GM08714 (cell line): ENCODE measurements around the gene HS6ST3.

Experiments used
- H3K4me3 ChIP-seq: fragments of 200-500 bp; sonication (Bioruptor generic); 2 replicates; pipeline ENCODE4 v1.5.1; 2014; ENCODE audit warnings: mild to moderate bottlenecking, low read length, inconsistent platforms
- ZNF274 ChIP-seq: IDR thresholded peaks from 2 replicates; pipeline ENCODE4 v1.6.1; 2012; ENCODE audit warnings: mild to moderate bottlenecking, low read depth, low read length

HS6ST3 gene

GRCh38 chr13:96667294-96668018 is 577.5 kb downstream of the HS6ST3 start:
- TF ChIP-seq ZNF274: no peak
- H3K4me3 ChIP-seq: no peak overlapping the region

GRCh38 chr13:96671073-96671472 is 581.2 kb downstream of the HS6ST3 start:
- H3K4me3 ChIP-seq: no peak overlapping the region
- TF ChIP-seq ZNF274: no peak

- H3K4me3 ChIP-seq: no peak overlapping the region
- TF ChIP-seq ZNF274: no peak
Measured at GRCh38 chr13:96672016-96672415, 582.1 kb downstream of the HS6ST3 start.

GRCh38 chr13:96673825-96674224 is 583.9 kb downstream of the HS6ST3 start:
- no peak for TF ChIP-seq ZNF274

GRCh38 chr13:96677029-96677428 is 587.1 kb downstream of the HS6ST3 start:
- TF ChIP-seq ZNF274: no peak
- H3K4me3 ChIP-seq: no peak overlapping the region

More at GRCh38 chr13:96673825-96674224, 583.9 kb downstream of the HS6ST3 start:
- no peak overlapping the region for H3K4me3 ChIP-seq

DNA sequence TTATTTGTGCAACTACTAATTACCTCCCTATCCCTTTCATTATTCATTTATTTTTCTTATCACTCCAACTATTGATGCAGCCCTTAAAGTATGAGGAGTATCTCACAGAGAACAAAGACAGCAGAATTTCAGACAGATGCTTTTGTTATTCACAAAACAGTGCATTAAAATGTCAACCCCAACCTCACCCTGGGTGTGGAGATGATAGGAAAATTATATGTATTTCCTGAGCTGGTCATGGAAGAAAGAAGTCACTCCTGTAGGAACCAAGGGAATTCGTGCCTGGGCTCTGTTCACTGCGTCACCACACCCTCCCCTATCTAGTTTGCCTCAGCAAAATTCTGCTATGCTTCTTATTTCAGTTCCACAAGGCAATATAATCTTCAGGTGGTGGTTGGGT is 588.9 kb downstream of the HS6ST3 start:
- no peak for TF ChIP-seq ZNF274
- no peak overlapping the region for H3K4me3 ChIP-seq

DNA sequence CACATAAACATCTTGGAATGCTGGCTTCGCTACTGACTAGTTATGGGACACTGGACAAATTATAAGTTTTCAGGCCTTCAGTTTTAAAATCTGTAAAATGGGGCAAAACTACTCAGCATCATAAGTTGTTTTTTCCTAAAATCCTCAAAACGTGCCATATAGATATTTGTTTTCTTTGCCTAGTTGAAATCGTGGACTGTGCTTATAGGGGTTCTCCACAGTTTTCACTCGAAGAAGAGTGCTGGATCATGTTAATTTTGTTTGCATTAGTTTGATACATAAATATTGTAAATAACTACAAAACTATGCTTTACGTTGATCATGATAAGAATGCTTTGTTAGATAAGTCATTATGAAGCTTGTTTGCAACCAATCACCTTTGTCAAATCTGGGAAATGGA is 591.0 kb downstream of the HS6ST3 start:
- no peak overlapping the region for H3K4me3 ChIP-seq
- TF ChIP-seq ZNF274: no peak

DNA sequence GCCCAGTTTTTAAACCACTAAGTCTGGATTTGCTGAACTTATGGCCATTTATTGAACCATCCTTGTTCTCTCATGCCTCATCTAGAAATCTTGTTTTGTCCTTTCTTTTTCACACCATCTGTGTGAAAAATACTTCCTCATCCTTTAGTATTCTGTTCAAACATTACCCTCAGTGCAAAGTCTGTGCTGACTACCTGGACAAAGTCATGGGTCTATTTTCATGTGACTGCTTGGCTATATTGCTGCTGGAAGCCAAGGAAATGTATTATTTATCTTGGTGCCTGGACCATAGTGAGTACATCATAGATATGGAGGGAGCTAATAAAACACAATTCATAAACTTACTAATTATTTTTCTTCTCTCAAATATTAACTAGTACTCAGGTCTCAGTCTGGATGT is 591.9 kb downstream of the HS6ST3 start:
- H3K4me3 ChIP-seq: no peak overlapping the region
- no peak for TF ChIP-seq ZNF274

GRCh38 chr13:96684469-96684868 is 594.6 kb downstream of the HS6ST3 start:
- H3K4me3 ChIP-seq: no peak overlapping the region
- TF ChIP-seq ZNF274: no peak

DNA sequence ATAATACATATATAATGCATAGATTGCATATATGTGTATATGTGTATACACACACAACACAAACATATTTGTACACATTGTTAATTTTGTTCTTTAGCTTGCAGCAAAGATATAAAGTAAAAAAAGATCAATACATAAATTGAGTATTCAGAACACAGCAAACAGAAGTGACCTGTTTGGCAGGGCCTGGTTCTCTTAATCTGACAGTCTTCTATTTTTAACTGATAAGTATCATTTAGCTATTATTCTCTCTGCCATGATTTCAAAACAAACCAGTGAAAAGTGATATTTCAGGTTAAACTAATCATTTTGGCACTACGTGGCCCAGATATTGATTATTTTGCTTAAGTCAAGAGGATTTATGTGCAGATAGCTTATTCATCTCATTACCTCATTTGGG is 595.0 kb downstream of the HS6ST3 start:
- TF ChIP-seq ZNF274: no peak
- no peak overlapping the region for H3K4me3 ChIP-seq

DNA sequence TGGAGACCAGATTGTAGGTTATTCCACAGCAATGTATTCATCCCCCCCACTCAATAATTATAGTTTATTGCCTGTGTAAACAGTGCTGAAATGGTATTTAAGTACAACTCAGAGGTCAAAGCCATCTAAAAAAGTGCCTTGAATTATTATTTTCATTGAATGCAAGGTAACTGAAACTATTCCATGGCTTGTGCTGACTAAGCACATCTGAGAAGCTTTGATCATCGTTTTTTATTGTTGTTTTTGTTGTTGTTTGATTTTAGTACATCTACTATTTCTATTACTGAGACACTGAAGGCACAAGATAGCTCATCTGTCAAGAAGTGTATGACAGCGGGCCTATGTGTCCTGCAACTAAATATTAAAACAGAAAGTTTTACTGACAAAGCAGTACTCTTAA is 596.4 kb downstream of the HS6ST3 start:
- no peak for TF ChIP-seq ZNF274
- no peak overlapping the region for H3K4me3 ChIP-seq

GRCh38 chr13:96687191-96687590 is 597.3 kb downstream of the HS6ST3 start:
- no peak overlapping the region for H3K4me3 ChIP-seq
- TF ChIP-seq ZNF274: no peak

GRCh38 chr13:96690998-96691397 is 601.1 kb downstream of the HS6ST3 start:
- H3K4me3 ChIP-seq: no peak overlapping the region
- TF ChIP-seq ZNF274: no peak

DNA sequence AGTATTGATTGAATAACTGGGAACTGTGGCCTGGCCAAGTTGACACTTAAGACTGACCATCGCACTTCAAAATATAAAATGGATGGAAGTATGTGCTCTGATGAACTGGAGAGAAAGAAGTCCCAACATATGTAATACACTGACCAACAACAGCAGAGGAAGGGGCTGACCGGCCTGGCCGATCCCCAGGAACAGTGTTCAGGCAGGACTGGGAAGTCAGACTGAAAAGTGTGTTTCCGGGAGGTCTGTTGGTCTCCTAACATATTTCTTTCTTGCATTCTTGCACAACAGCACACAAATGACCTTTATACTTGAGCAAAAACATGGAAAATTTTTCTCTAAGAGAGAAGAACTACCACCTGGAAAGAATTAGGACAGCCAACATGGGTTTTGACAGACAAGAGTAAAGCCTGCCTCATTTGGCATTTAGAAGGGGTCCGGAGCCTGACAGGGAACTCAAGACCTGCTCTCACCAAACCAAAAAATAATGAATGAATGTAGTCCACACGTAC is 606.5 kb downstream of the HS6ST3 start:
- no peak overlapping the region for H3K4me3 ChIP-seq
- no peak for TF ChIP-seq ZNF274

DNA sequence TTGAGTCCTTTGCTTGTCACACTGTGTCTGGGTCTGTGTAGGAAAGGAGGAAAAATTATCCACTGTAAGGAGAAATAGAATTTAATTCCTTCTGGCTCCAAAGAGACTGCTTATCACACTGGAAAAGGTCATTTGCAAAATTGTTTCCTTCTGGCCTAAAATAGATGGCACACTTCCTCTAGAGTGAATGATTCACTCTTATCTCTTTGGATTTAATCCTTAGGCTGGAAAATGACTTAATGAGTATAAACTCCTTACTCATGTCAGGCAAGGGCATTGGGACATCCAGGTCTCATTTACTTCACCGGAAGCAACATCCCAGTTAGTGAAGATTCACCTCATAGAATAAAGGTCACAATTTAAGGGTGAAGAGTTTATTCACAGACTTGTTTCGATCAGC is 610.8 kb downstream of the HS6ST3 start:
- no peak overlapping the region for H3K4me3 ChIP-seq
- TF ChIP-seq ZNF274: no peak

GRCh38 chr13:96707146-96707545 is 617.2 kb downstream of the HS6ST3 start:
- no peak overlapping the region for H3K4me3 ChIP-seq
- TF ChIP-seq ZNF274: no peak
